ENCODE data around the gene ADCY1. TPM values are rescaled to one million over a fixed set of nuclear protein-coding genes. Genes with fewer than 3 reads are reported as not detected.

ADCY1 gene
- total RNA-seq, 1 experiment from 2014 or later = 2.3 TPM

GRCh38 chr7:45650404-45651394 lies 76.5 kb downstream of the ADCY1 start:
- DNase-seq (ENCODE audit: low spot score) = peak; percentile 8

- DNase-seq (ENCODE audit: low spot score) = no peak
Measured at GRCh38 chr7:45651540-45651939, 77.4 kb downstream of the ADCY1 start.

DNA sequence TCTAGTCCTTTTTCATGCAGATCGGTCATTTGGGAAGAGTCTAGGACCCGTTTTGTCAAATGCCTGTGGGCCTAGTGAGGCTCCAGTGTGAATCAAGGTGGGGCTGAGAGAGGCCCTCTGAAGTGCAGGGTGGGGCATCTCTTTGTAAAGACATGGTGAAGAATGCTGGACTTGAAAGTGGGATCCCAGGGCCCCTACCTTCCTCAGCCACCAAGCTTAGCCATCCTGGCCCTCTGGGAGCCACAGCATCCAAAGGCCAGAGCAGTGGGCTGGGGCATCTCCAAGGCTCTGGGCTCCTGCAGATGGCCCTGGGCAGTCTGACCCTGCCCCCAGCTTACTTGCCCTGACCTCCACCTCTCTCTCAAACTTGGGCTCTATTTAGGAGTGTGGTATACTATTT lies 78.5 kb downstream of the ADCY1 start:
- DNase-seq (ENCODE audit: low spot score) = no peak

DNA sequence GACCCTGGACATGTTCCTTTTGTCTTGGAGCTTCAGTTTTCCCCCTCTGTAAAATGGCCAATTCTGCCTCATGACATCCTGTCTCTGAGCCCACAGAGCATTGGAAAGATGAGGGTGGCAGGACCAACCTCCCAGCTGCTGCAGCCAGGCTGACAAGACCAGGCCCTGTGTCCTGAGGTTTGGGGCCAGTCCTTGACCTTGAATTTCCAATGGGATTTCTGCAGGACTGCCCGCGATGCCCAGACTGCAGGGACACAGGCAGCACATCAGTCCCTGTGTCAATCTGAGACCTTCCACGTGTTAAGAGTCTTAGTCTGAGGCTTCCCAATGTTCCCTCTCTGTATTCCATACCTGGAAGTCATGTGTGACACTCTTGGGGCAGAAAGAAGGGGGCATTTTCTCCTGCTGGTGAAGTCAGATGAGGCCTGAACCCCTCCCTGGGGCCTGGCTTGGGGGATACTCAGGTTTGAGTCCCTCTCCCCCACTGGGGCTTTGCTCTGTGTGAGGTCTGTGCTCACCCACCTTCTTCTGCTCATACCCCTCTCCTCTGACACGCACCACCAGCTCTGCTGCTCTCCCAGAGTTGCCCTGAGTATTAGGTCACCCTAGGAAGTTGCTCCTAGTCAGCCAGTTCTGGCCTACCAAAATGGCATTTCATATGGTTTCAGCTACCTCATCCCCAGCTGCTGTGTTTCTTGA lies 79.2 kb downstream of the ADCY1 start:
- DNase-seq (ENCODE audit: low spot score) = peak; percentile 11

DNA sequence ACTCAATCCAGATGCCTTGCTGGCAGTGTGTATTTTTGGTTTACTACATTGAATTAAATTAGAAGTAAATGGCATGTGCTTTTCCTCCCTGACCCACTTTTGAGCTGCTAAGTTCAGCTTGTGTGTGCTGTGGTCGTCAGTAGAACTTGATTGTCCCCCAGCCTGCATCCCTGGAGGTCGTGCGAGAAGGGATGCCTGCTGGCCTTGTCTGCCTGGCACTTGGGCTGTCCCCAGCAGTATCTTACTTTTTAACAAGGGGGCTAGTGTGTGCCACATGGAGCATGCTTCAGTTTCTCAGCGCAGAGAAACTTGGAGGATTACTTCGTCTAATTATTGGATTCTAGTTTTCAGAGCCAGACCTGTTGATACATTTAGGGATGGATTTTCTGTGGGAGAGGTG lies 80.2 kb downstream of the ADCY1 start:
- DNase-seq (ENCODE audit: low spot score) = no peak

- DNase-seq (ENCODE audit: low spot score) = no peak
Measured at GRCh38 chr7:45655539-45655938, 81.4 kb downstream of the ADCY1 start.

GRCh38 chr7:45656431-45656830 lies 82.3 kb downstream of the ADCY1 start:
- no peak for DNase-seq (ENCODE audit: low spot score)

DNA sequence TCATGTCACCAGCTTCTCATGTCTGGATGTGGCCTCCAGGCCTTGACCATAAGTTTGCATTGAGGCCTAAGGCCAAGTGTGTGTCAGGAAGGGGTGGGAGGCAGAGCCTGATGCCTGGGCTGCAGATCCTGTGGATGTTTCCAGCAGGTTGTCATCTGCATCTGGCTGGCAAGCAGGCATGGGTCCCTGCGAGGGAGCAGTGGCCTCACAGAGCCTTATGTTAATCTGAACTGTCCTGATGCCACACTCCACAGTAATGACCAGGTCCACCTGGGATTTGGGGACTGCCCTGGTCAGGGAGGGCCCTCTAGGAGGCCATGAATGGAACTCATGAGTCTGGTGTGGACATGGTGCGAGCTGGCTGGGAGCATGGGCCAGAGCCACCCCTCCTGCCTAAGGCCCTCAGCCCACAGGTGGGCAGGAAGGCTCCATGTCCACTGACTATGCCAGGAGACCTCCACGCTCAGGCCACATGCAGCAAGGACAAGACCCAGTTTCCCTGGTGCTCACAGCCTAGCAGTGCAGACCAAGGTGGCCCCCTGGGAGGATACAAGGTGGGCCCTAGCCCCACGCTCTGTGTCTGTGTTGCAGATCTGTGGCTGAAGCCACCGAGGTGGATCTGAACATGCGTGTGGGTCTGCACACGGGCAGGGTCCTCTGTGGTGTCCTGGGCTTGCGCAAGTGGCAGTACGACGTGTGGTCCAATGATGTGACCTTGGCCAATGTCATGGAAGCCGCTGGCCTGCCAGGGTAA lies 83.1 kb downstream of the ADCY1 start:
- peak; percentile 13 for DNase-seq (ENCODE audit: low spot score)

DNA sequence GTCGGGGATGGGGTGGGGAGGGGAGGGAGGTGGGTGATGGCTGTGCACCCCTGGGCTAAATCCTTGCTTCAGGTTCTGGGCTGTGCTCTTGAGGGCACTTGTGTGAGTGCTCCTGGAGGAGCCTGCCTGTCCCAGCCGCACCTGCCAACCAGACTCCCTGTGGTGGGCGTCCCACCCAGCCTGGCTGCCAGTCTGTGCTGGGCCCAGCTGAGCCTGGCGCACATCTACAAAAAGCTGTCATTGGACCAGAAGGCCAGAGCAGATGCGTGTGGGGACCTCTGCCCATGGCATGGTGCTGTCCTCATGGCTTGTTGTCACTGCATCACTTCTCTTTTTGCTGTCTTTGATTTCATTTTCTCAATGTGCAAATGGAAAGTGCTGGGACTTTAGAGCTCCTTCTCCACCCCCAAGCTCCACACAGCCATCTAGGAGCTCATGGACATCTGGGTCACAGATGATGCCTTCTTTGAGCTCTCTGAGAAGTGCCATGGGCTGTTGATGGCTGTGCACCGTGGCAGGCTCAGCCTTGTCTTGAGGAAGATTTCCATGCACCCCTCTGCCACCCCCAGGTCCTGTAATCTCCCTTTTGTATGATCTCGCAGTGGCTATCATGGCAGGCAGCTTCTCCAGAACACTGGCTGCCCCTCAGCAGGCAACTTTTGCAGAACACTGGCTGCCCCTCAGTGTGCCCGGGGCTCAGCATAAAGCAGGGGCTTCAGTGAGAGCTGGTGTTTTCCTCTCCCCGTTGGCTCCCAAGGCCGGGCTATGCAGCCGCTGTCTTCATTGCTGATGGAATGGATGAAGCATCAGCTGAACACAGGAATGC lies 83.9 kb downstream of the ADCY1 start:
- DNase-seq (ENCODE audit: low spot score) = no peak

GRCh38 chr7:45658716-45659495 lies 84.7 kb downstream of the ADCY1 start:
- no peak for DNase-seq (ENCODE audit: low spot score)

GRCh38 chr7:45659496-45660139 lies 85.5 kb downstream of the ADCY1 start:
- DNase-seq (ENCODE audit: low spot score) = no peak

DNA sequence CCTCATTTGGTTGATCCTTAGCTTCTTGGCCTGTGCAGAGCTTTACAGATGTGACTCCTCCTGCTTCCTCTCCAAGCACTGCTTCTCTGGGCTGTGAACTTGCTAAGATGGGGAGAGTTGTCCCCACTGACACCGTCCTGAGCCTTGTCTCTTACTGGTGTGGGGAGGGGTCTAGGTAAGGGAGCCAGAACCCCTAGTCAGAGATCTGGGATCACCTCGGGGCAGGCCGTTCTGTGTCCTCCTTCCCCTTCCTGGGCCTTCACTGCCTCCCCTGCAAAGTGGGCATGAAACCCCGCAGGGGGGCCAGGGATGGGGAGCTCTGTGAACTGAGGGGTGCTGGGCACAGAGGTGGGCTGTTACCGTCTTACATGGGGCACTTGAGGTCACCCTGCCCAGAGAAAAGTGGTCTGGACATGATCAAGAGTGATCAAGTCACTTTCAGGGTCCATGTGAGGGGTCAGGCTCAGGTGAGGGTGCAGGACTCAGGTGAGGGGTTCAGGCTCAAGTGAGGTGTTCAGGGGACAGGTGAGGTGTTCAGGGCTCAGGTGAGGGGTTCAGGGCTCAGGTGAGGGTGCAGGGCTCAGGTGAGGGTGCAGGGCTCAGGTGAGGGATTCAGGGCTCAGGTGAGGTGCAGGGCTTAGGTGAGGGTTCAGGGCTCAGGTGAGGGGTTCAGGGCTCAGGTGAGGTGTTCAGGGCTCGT lies 86.2 kb downstream of the ADCY1 start:
- no peak for DNase-seq (ENCODE audit: low spot score)

GRCh38 chr7:45660901-45661211 lies 86.7 kb downstream of the ADCY1 start:
- DNase-seq (ENCODE audit: low spot score) = no peak

DNA sequence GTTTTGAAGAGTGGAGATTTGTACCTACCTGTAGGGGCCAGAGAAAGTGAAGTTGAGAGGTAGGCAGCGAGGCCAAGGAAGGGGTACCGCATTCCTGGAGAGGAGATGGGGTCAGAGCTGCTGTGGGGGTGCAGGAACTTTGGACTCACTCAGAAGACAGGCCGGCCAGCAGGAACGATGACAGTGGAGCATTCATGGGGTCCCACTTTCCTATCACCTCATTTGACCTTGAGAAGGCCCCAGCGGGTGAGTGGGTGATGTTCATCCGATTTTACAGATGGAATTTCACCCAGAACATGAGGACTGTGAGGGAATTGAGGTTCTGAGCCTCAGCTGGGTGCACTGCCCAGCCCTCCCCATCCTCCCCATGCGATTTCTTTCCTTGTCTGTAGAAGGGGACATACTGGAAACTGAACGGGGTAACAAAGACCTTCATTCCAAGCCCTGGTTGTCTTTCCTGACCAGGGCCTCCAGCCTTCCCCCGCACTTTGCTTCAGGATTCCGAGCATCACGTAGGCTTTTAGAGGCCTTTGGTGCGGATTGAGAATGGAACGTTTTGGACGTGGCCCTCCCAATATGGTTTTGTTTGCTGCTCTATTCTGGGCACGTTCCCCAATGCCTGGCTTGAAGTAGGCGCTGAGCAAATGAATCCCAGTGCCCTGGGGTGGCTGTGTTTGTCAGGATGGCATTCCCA lies 87.3 kb downstream of the ADCY1 start:
- no peak for DNase-seq (ENCODE audit: low spot score)

GRCh38 chr7:45662018-45662417 lies 87.8 kb downstream of the ADCY1 start:
- DNase-seq (ENCODE audit: low spot score) = no peak

DNA sequence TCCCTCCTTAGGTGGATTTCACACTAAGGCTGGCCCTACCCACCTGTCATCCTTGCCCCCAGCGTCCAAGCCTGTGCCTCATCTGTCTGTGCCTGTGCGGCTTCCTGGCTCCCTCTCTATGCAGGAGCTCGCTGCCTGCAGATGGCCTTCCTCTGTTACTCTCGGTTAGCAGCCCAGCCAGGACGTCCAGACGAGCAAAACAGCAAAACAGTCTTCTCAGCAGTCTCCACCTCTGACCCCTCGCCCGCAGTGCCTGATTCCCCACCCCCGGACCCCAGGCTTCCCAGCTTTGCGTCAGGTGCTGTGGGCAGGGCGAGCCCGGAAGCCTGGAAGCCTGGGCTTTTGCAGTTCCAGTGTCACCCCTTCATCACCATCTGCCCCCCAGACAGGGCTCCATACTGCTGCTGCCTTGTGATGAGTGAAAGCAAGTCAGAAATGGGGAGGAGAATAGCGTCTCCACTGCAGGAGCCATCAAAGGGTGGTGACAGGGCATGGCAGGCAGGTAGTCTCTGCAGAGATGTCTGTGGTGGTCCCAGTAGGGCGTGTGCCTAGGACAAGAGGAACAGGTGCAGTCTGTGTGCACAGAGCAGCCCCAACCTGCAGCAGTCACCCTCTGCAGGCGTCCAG lies 88.5 kb downstream of the ADCY1 start:
- DNase-seq (ENCODE audit: low spot score) = no peak

DNA sequence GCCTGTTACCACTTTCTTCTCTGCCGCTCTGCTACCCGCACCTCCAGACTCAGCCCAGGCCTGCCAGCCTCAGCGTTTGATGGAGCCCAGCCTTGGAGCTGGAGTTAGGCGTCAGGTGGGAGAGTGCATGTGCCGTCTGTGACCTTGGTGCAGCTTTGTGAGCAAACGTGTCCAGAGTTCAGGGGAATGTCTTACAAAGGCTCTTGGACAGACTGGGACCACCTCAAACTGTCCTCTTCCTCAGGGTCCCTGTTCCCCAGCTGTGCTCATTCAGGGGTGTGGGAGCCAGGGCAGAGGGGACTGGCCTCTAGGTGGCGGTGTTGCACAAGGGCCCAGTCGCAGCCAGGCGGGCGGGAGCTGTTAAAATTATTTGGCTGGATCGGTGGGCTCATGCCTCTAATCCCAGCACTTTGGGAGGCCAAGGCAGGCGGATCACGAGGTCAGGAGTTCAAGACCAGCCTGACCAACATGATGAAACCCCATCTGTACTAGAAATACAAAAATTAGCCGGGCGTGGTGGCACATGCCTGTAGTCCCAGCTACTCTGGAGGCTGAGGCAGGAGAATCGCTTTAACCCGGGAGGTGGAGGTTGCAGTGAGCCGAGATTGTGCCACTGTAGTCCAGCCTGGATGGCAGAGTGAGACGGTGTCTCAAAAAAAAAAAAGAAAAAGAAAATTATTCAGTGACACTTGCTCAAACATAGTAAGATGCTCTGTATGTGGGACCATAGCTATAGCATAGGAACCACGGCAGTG lies 89.2 kb downstream of the ADCY1 start:
- DNase-seq (ENCODE audit: low spot score) = no peak
